ENCODE results near the gene THRAP3.
A peak's percentile ranks its signal among the peaks of the same experiment; 100 is the strongest.

The THRAP3 gene

DNA sequence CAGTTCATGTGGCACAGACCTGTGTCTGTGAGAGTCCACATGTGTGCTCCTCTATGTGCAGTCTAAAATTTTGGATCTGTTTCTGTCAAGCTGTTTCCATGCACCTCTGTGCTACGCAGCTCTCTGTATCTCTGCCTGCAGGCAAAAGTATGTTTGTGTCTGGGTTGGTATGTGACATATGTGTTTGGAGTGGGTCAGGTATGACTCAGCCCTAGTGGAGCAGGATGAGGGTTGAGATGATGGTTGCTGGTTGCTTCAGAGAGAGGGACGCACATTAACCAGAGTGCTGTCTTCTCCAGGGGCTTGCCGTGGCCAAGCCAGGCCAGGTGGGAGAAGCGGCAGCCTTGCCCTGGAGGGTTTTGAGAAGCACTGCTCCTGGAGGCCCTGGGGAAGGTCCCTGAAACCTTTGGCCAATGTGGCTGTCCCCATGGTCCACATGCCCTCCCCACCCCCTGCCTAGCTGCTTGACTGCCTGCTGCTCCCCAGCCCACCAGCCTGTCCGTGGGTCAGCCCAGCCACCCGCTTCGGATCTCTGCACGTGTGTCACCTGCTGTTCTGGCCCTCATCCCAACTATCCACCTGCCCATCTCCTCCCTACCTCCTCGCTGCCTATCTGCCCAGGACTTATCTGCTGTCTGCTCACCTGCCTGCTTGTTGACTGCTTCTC is 103.3 kb downstream of the THRAP3 start:
- DNase-seq (ENCODE audit: low spot score), result no peak

DNA sequence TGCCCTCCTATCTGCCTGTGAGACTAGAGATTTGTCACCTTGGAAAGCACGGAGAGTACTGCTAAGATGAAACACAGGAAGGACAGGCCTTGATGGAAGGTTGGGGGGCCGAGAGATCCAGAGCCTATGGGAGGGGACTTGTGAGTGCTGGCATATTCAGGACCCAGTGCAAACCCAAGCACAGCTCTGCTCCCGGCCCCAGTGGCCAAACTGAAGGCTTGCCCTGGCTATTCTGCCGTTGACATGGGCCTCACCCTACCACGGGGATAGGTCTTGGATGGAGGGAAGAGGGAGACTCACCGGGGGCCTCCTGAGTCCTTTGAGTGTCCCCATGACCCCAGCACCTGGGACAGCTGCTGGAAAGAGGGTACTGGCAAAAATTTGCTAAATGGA is 103.8 kb downstream of the THRAP3 start:
- no peak for DNase-seq (ENCODE audit: low spot score)

DNA sequence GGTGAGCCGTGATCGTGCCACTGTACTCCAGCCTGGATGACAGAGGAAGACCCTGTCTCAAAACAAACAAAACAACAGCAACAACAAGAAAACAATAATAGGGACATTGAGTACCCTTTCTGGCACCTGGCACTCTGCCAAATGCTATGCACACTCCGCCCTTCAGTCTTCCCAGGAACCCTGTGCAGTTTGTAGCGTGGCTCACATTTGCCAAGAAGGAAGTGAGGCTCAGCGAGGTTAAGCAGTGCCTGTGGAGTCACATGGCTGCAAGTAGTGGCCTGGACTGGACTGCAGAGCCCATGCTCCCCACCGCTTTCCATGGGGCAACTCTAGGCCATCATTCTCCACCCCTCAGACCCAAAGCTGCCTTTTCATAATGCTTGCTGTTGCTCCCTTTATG is 104.5 kb downstream of the THRAP3 start:
- peak; percentile 22 for DNase-seq (ENCODE audit: low spot score)

DNA sequence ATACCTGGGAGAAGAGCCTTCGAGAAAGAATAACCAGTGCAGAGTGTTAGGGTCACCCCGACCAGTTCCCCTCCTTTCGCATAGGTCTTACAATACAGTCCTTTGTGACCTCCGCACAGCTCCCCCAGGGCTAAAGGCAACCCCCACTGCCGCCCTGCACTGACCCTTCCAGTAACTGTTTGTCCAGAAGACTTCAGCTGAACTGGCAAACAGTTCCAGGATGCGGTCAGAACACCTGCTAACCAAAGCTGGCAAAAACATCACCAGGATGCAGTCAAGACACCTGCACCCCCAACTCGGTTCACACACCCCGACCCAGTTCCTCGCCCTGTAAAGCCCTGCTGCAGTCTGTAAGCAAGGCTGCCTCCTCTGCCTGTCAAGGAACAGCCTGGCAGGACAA is 105.6 kb downstream of the THRAP3 start:
- DNase-seq (ENCODE audit: low spot score), result no peak

DNA sequence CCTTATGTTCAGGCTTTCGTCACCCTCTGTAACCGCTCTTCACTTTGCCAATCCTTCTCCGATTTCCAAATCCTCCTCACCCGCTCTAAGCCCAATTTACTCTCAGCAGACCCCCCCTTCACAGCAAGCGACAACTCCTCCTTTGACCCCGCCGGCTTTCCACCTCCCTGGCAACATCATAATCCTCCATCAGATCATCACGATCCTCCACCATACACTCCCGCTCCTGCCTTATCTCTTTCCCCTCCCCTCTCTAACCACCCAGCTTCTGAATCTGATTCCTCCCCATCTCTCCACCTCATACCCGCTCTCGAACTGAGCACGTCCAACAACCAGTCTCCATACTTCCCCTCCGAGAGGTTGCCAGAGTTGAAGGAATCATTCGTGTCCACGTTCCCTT is 106.7 kb downstream of the THRAP3 start:
- DNase-seq (ENCODE audit: low spot score), result no peak

DNA sequence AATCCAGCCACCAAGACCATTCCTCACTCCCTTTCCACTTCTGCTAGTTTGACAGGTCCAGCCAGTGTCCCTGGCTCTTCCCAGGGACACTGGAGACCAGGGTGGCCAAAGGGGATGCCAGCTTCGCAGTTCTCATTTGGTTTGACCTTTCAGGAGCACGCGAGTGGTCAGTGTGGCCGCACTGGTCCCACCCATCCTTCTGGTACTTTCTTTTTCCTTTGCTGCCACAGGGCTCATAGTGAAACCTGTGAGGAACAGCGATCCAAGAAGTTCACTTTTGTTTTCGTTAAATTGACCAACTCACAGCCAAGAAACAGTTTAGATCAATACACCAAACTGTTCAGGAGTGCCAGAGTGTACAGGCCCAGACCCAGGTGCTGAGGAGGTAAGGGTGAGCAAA is 113.6 kb downstream of the THRAP3 start:
- no peak for DNase-seq (ENCODE audit: low spot score)

DNA sequence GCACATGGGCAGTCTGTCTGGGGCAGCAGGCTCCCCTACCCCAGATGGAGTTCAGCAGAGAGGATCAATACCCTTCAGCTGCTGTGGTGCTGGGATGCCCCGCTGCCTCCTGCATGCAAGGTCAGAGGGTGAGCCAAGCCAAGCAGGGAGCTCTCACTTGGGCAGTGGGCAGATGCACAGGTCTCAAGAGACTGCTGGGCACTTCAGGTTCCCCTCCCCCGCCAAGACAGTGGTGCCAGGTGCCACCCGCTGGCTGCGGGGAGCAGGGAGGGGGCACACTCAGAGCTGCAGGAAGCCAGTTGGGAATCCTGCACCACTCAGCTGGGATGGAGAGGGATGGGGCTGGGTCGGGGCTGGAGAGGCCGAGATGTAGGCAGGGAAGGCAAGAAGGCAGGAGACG is 115.0 kb downstream of the THRAP3 start:
- DNase-seq (ENCODE audit: low spot score), result no peak

DNA sequence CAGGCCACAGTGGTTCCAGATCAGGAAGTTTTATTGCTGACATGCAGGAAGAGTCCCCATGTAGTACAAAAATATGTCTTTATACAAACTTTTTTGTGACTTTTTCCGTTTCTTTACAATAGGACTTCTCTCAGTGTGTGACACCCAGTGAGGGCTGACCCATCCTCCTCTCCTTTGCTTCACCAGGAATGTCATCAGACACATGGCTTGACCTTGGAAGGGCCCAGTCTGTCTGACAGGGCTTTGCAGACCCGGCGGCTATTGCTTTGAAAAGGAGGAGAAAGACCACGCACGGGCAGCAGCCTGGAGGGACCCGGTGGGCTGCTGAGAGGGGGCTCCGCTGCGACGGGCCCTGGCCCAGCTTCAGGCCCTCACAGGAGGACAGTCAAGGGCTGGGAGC is 115.4 kb downstream of the THRAP3 start:
- no peak for DNase-seq (ENCODE audit: low spot score)

DNA sequence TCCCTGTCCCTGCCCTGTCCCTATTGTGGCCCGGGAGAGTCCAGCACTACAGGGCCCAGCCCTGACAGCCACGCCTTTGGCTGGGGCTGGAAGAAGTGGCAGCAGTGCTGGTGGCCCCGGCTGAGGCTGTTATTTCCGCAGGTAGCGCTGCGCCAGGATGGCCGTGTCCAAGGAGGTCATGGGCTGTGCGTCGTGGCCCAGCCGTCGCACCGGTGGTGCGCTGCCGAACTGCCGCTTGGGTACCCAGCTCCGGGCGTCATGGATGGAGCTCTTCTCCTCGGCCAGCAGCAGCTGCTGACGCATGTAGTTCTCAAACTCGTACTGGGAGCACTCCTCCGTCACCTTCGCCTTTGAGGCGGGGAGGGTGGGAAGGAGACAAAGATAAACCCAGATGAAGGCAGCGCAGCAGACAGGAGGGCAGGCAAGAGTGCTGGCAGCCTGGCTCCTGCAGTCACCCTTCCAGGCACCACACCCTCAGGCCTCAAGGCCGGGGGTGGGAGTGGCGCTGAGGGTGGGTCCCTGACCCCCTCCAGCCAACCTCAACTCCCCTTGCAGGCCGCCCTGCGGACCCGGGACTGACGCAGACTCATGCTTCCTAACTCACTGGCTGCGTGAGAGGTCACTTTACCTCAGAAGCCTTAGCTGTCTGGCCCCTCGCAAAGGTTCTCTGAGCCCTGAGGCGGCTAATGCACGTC is 117.5 kb downstream of the THRAP3 start:
- DNase-seq (ENCODE audit: low spot score), result no peak

DNA sequence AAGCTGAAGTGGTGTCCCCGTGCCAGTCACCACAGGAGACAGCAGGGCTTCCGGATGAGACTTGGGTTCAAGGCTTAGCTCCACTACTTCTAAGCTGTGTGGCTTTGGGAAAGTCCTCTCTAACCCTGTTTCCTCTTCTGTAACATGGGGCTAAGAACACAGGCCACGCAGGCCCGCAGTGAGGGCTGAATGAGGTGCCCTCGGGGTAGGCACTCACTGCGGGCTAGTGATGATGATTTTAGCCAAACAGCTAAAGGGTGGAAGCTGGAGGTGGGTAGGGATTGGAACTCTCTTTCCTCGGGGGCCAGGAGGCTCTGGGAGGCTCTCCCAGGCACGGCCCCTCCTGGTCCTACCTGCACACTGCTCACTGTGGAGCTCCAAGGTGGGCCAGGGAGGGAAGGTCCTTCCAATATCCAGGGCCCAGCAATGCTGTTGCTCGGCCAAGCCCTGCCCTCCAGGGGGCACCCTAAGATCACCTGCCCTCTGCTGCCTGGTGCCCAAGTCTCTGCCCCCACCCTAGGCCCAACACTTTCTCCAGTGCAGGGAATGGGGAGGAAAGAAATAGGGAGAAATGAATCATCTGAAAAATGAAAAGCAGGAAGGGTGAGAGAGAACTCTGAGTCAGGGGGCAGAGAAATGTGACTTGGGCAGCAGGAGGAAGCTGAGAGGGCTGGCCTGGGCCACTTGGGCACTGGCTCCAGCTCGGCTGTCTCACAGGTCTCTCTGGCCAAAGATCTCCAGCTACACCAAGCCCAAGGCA is 118.4 kb downstream of the THRAP3 start:
- DNase-seq (ENCODE audit: low spot score), result no peak

DNA sequence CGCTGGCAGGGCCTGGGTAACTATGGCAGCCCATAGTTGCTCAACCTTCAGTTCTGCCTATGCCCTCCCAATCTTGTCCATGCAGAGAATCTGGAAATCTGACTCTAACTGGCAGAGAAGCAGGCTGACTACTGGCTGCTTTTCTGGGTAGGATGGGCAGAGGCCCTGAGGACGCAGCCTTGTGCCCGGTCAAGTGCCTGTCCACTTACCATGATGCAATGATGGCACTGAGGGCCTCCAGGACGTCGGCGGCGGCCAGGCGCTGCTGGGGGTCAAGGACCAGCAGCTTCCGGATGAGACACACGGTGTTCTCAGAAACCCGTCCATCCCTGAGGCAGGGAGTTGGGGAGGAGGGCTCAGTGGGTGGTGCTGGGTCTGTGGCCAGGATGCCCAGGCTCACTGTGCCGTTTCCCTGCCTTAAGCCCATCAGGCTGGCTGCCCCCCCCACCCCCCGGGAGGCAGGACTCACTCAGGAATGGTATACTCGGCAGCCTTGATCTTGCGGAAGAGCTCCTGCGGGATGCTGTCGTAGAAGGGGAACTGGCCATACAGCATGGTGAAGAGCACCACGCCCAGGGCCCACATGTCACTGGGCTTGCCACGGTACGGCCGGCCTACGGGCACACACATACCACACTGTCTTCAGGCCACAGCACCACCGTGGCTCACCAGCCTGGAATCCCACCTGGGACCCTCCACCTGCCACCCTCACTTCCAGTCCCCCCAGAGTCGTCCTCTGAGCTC is 119.6 kb downstream of the THRAP3 start:
- no peak for DNase-seq (ENCODE audit: low spot score)

DNA sequence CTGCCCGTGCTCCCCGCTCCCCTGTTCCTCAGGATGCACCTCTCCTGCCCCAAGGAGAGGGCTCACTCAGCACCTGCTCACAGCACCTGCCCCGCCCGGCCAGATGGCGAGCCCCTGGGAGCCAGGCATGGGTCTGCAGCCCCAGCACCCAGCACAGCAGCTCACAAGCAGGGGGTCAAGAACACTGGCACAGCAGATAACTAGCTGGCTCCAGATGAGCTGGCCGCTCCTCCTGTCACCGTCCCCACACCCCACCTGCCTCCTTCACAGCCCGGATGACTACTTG is 120.1 kb downstream of the THRAP3 start:
- DNase-seq (ENCODE audit: low spot score), result no peak

DNA sequence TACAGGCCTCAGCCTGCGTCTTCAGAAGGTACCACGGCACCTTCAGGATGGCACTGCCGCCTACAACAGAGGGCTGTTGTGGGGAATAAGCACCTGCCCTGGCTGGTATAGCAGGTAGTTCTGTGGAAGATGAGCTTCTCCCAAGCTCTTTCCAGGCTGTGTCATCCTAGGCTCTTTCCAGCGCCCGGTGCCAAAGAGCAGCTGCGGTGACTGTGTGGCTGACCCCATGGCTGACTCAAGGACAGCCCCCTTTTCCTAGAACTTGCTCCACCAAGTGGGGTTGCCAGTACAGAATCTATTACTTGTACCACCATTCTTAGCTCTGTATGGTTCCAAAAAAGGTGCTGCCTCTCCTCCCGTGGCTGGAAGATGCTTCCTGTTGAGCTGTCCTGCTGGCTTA is 121.1 kb downstream of the THRAP3 start:
- no peak for DNase-seq (ENCODE audit: low spot score)

DNA sequence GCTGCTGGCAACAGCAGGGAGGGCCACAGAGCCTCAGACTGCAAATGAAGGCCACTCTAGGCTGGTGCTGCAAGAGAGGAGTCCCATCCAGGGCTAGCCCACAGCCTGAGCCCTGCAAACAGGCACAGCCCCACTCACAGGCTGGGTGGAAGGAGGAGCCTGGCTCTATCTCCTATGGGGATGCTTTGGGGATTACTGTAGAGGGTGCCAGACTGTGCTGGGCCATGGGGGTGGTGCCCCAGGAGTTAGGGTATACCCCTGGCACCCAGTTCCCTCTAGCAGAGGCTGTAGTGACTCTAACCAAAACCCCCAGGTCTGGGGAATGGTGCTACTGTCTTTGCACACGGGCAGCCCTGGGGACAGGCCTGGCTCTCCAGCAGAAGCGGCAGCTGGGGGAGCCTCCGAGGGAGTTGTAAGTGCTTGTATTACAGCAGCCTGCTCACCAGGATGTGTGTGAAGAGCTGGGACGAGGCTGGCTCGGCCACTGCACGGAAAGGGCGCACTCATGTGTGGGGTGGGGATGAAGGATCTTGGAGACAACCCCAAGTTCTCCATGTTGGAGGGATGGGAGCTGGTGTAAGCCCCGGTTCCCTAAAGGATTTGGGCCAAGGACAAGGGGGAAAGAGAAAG is 122.6 kb downstream of the THRAP3 start:
- no peak for DNase-seq (ENCODE audit: low spot score)

DNA sequence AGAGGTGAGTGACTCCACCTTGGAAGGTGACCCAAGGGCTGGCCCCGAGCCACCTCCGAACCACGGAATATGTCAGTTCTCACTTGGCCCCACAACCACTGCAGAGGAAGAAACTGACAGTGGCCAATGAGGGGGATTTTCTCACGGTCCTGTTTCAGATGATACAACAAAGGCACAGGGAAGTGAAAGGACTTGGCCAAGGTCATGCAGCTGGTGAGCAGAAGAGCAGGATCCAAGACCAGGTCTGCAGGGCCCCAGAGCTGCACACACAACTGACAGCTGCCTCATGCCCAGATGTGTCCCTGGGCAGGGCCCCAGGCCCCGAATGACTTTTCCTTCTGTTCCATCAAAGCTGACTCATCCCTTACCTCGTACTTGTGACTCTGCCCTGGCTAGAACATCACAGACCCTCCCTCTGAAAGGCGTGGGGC is 125.0 kb downstream of the THRAP3 start:
- no peak for DNase-seq (ENCODE audit: low spot score)

DNA sequence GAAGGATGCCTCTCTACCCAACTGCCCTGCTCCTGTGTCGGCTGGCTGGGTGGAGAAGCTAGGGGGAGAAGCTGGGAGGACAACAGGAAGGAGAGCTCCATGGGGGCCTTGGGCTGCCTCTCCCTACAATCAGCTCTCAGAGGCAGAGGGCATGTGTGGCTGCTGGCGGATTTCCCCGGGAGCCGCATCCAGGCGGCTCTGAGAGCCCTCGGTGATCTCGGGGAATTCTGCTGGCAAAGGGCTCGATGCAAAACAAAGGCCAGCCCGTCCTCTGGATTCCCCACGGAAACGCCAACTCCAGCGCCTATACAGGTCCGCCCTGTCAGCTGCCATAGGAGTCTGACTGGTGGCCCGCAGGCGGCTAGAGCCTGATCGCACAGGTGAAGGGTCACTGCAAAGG is 125.6 kb downstream of the THRAP3 start:
- no peak for DNase-seq (ENCODE audit: low spot score)

DNA sequence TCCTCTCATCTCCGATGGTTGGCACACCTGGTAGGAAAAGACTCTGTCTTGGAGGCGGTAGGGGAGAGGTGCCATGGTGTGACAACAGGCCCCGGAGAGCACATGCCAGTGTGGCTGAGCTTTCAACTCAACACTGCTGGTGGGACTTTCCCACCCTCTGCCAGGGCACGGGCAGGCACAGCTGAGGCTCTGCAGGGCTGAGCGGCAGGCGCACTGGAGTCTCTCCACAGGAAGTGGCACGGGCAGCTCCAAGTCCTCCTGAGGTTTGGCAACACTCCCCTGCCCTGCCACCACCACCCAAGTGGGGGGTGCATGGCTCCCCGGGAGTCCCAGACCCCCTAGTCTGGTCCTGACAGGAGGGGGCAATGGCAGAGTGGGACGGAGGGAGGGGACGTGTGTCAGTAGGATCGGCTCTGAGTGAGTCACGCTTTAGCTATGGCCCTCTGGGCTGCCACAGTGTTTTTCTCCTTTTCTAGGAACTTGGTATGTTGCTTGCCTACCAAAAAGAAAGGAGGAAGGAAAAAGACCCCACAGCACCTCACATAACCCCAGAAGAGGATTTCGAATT is 126.5 kb downstream of the THRAP3 start:
- DNase-seq (ENCODE audit: low spot score), result no peak

DNA sequence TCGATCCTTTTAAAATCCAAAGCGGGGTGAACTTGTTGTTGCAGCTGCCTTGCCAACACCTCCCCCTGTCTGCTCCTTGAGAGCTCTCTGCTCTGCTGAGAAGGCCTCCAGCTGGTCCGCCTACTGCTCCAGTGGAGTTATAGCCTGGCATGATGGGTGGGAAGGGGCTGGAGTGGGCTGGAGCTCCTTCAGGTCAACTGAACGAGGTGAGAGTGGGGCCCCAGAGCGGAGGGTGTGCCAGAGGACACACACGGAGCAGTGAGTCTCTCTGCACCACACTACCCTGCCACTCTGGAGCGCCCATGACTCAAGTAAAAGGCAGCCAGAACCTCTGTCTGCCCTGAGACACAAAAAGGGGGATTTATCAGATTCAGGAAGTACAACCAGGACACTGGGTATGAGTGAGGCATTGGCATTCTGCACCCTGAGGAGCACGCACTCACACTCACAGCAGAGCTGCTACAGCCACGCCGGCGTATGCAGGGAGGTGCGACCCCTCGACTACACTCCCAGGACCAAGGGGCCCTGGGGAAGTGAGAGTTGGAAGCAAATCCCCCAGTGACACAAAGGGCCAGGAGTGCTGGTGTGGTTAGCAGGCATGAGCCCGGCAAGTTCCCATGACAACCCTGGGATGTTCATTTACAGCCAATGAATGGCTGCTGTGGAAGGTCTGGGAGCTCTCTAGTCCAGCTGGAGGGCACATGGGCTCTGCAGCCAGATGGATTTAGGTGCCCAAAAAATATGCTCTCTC is 127.2 kb downstream of the THRAP3 start:
- no peak for DNase-seq (ENCODE audit: low spot score)

DNA sequence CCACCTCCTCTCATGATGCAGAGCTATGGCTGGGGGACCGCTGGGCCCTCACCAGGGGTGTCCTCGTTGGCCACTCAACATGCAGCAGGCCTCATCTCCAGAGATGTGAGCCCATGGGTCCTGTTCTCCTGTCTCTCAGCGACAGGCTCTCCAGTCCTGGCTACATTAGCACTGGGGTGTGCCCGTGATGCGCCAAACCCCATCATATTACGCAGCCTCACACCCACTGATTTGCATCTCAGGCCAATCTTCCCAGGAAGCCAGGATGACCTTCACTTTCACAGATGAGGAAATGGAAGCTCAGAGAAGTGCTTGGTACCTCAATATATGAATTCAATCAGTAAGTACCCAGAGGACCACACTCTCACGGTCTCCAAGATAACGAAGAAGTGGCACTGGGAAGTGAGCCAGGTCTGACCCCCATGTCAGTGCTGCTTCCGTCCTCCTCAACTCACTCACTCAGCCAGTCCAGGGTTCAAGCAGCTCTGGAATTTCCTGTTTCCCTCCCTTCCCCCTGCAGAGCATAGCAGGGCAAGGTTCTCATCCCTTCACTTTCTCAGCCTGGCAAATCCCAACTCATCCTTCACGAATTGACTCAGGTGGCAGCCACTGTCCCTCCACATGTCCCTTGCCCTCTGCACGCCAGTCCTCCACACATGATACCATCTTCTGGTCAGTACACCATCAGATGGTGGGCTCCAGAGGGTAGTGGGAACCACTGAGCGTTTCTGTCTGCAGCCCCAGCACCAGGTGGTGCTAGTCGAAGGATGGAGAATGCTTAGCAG is 128.1 kb downstream of the THRAP3 start:
- no peak for DNase-seq (ENCODE audit: low spot score)
